GM23338 (cell line): ENCODE measurements around the gene ZNF385B. TPM values are rescaled to one million over a fixed set of nuclear protein-coding genes. Genes with fewer than 3 reads are reported as not detected.

Source experiments
- ATAC-seq: fragments of 200-7000 bp; cut with Tn5 transposase; 3 replicates; pipeline ENCODE4 v1.9.1; 2020
- DNase-seq: peaks from one replicate; pipeline ENCODE4 v3.0.0-alpha.2; 2015; ENCODE audit warnings: low spot score
- H2AFZ ChIP-seq: fragments of 200-600 bp; sonication (generic); 2 replicates; pipeline ENCODE4 v1.8.0; 2016; ENCODE audit warnings: antibody characterized with exemption, mild to moderate bottlenecking, moderate library complexity
- H3F3A ChIP-seq: fragments of 200-600 bp; sonication (generic); replicated peaks from 2 replicates; pipeline ENCODE4 v1.8.0; 2017; ENCODE audit warnings: antibody characterized with exemption, mixed run types, low read depth
- H3K27ac ChIP-seq: fragments of 200-600 bp; sonication (generic); 2 replicates; pipeline ENCODE4 v1.6.1; 2016; ENCODE audit warnings: low read depth
- H3K27me3 ChIP-seq: fragments of 200-600 bp; sonication (generic); 2 replicates; pipeline ENCODE4 v1.8.0; 2016; ENCODE audit warnings: mild to moderate bottlenecking, mixed run types, moderate library complexity; ENCODE audit not compliant: insufficient read depth
- H3K36me3 ChIP-seq: fragments of 200-600 bp; sonication (generic); 2 replicates; pipeline ENCODE4 v1.8.0; 2016; ENCODE audit warnings: mild to moderate bottlenecking; ENCODE audit not compliant: insufficient read depth
- H3K4me1 ChIP-seq: fragments of 200-600 bp; sonication (generic); 2 replicates; pipeline ENCODE4 v1.8.0; 2016; ENCODE audit warnings: mild to moderate bottlenecking, moderate library complexity; ENCODE audit not compliant: insufficient read depth
- H3K4me2 ChIP-seq: fragments of 200-600 bp; sonication (generic); 2 replicates; pipeline ENCODE4 v1.7.1; 2017; ENCODE audit warnings: mixed run types
- H3K4me3 ChIP-seq: fragments of 200-600 bp; sonication (generic); 2 replicates; pipeline ENCODE4 v1.6.1; 2016; ENCODE audit warnings: mixed run types
- H3K79me2 ChIP-seq: fragments of 200-600 bp; sonication (generic); replicated peaks from 2 replicates; pipeline ENCODE4 v1.8.0; 2017; ENCODE audit warnings: mild to moderate bottlenecking; ENCODE audit not compliant: insufficient read depth
- H3K9me2 ChIP-seq: fragments of 200-600 bp; sonication (generic); 2 replicates; pipeline ENCODE4 v1.8.0; 2017; ENCODE audit not compliant: insufficient read depth
- H4K20me1 ChIP-seq: fragments of 200-600 bp; sonication (generic); replicated peaks from 2 replicates; pipeline ENCODE4 v1.8.0; 2017; ENCODE audit warnings: mild to moderate bottlenecking; ENCODE audit not compliant: insufficient read depth
- H3K27ac Mint-ChIP-seq: 2 replicates; pipeline ENCODE4 v1.8.0; 2020; ENCODE audit warnings: inconsistent platforms, mild to moderate bottlenecking, moderate library complexity, mixed read lengths
- H3K27me3 Mint-ChIP-seq: 3 replicates; pipeline ENCODE4 v1.8.0; 2022; ENCODE audit warnings: low read depth, mild to moderate bottlenecking, moderate library complexity, mixed read lengths, inconsistent platforms; ENCODE audit not compliant: insufficient read depth, poor library complexity
- H3K36me3 Mint-ChIP-seq: 3 replicates; pipeline ENCODE4 v1.8.0; 2021; ENCODE audit warnings: low read depth, mild to moderate bottlenecking, inconsistent platforms, moderate library complexity, mixed read lengths
- H3K4me1 Mint-ChIP-seq: 3 replicates; pipeline ENCODE4 v1.8.0; 2020; ENCODE audit warnings: mild to moderate bottlenecking, inconsistent platforms, mixed read lengths
- H3K4me3 Mint-ChIP-seq: 3 replicates; pipeline ENCODE4 v1.8.0; 2021; ENCODE audit warnings: moderate library complexity, mild to moderate bottlenecking, inconsistent platforms, mixed read lengths
- H3K9me3 Mint-ChIP-seq: 3 replicates; pipeline ENCODE4 v1.8.0; 2020; ENCODE audit warnings: moderate library complexity, mild to moderate bottlenecking, inconsistent platforms, mixed read lengths
- CREB1 ChIP-seq: fragments of 250-450 bp; sonication (Bioruptor Pico); IDR thresholded peaks from 2 replicates; pipeline ENCODE4 v1.5.0; 2020; ENCODE audit warnings: low read depth, mild to moderate bottlenecking, moderate library complexity
- JUNB ChIP-seq: IDR thresholded peaks from one replicate; pipeline ENCODE4 v1.6.1; 2016; ENCODE audit warnings: antibody characterized with exemption; ENCODE audit not compliant: unreplicated experiment
- NANOG ChIP-seq: IDR thresholded peaks from 2 replicates; pipeline ENCODE4 v1.6.1; 2016; ENCODE audit warnings: antibody characterized with exemption, borderline replicate concordance
- POLR2AphosphoS5 ChIP-seq: IDR thresholded peaks from 2 replicates; pipeline ENCODE4 v1.6.1; 2016; ENCODE audit warnings: antibody characterized with exemption, low read depth
- REST ChIP-seq: IDR thresholded peaks from one replicate; pipeline ENCODE4 v1.6.1; 2018; ENCODE audit warnings: antibody characterized with exemption; ENCODE audit not compliant: unreplicated experiment
- microRNA counts: library from miRNA; unstranded; fragments of <30 nt; microRNA quantifications from one replicate; lab custom pipeline; 2017
- microRNA-seq: library from miRNA; unstranded; fragments of <30 nt; microRNA quantifications from one replicate; pipeline ENCODE4, GENCODE V29; 2017
- polyA plus RNA-seq: library from polyadenylated mRNA; unstranded; fragments of >200 nt; fragmentation: Nextera tagmentation; extraction: Ambion mirVana; gene quantifications from 2 replicates; pipeline ENCODE4 v1.2.1, GENCODE V29; 2016
- small RNA-seq: library from RNA; depleted of rRNA; stranded (forward); fragments of <200 nt; gene quantifications from one replicate; pipeline ENCODE3, GENCODE V24; 2014; ENCODE audit warnings: low replicate concordance
- total RNA-seq: library from RNA; depleted of rRNA; stranded (reverse); fragments of >200 nt; shearing (Covaris generic); gene quantifications from 2 replicates; pipeline ENCODE4 v1.2.3, GENCODE V29; 2014; rRNA removed

ZNF385B gene
- total and polyA plus RNA-seq, 2 experiments from 2014 or later, result 1.5 to 4.6 TPM

- no peak for TF ChIP-seq NANOG
- no peak for TF ChIP-seq JUNB
- TF ChIP-seq REST, result no peak
- TF ChIP-seq POLR2AphosphoS5, result no peak
- TF ChIP-seq CREB1, result no peak
Observed at GRCh38 chr2:179403624-179404023, 457.8 kb downstream of the ZNF385B start (continued).

- TF ChIP-seq POLR2AphosphoS5 (no peak), NANOG (no peak)
- H3K4me1 Mint-ChIP-seq, result no peaks in the 10 kb centered on the region
- no peaks in the 10 kb centered on the region for H3K9me2 ChIP-seq
- H3K36me3 ChIP-seq, result no peaks in the 10 kb centered on the region
- peaks cover 8% of the 10 kb centered on the region for H3K36me3 Mint-ChIP-seq
- peaks cover 5% of the 10 kb centered on the region; the same call in 1 of the 3 replicates for H3K9me3 Mint-ChIP-seq
- H3K27ac Mint-ChIP-seq, result no peak overlapping the region
- H4K20me1 ChIP-seq, result no peaks in the 10 kb centered on the region
- H3K4me2 ChIP-seq, result no peak overlapping the region
- H2AFZ ChIP-seq, result no peak overlapping the region
- no peak for DNase-seq
- H3F3A ChIP-seq, result no peaks in the 10 kb centered on the region
- H3K27me3 Mint-ChIP-seq, result no peaks in the 10 kb centered on the region
- H3K79me2 ChIP-seq, result no peaks in the 10 kb centered on the region
- no peaks in the 10 kb centered on the region for H3K4me1 ChIP-seq
- H3K4me3 ChIP-seq, result no peak overlapping the region
- no peaks in the 10 kb centered on the region for H3K27me3 ChIP-seq
- no peak for ATAC-seq
- no peak overlapping the region for H3K27ac ChIP-seq
- no peak overlapping the region for H3K4me3 Mint-ChIP-seq
Observed at GRCh38 chr2:179393481-179393880, 467.9 kb downstream of the ZNF385B start.

MicroRNAs encoded within 50 kb of the gene (microRNA counts, 767-probe panel; counts per million panel counts)
- microRNA hsa-miR-1258 (lab: Ali Mortazavi, UCI), result not detected

Small RNA genes within 50 kb of the gene (microRNA-seq; reads per million reads assigned to microRNA genes)
- gene MIR1258, result not detected

Small RNA genes within 50 kb of the gene (small RNA-seq; reads per million reads assigned to genes)
- gene MIR1258, result not detected

Other genes with a start within 250 kb of the ZNF385B start
- 31.5 and 36.0 TPM in 2 replicates for gene CWC22, start 145.7 kb upstream of the ZNF385B start, total RNA-seq
- gene CWC22, start 145.7 kb upstream of the ZNF385B start, polyA plus RNA-seq, result 29.0 and 38.3 TPM in 2 replicates